ENCODE results near the gene CLPSL1. TPM values are rescaled to one million over a fixed set of nuclear protein-coding genes. Genes with fewer than 3 reads are reported as not detected.
"Not testable (repeated sequence)": the region's sequence is repeated elsewhere in the genome, so short reads cannot be mapped to it uniquely, and the experiment has no call there.

CLPSL1 gene
- not detected for total RNA-seq

DNA sequence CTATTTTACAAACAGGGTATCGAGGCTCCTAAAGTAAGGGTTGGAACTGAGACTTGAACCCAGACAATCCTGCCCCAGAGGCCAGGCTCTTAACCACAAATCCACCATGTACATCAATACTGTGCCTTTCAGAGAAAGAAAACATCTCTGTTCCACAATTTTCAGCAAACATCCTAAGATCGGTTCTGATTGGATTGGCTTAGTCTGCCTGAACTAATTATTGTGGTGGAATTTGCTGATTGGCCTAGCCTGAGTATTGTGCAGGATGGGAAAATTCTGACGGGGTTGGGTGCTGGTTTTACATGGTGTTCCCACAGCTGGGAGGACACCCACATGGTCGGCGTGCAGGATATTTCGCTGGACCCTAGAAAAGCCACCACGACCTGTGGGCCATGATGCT is at the start of gene CLPSL1:
CLPSL1 (plus strand) TSS at position 301 of the 400 bp plus-strand sequence; CDS start at position 393, 92 bp downstream.
- no peak within 1 kb of the TSS for H3K27ac ChIP-seq
- no peak for DNase-seq
- no peak within 1 kb of the TSS for H3K4me3 ChIP-seq
- no peak for TF ChIP-seq POLR2A (IDR thresholded peaks at IDR 0.05)
- TF ChIP-seq CTCF (IDR thresholded peaks at IDR 0.05) = no peak
- no peaks in the 10 kb centered on the region for H3K9me3 ChIP-seq
- no peaks in the 10 kb centered on the region for H3K36me3 ChIP-seq
- H3K4me1 ChIP-seq = peaks cover 0 to 7% (median 0%) of the 10 kb centered on the region in 4 donors
- peaks cover 0 to 11% of the 10 kb centered on the region in 2 donors for H3K27me3 ChIP-seq

GRCh38 chr6:35731414-35731735 is 49.4 kb upstream of the CLPSL1 start:
- Histone ChIP-seq H3K36me3 (no peaks in the 10 kb centered on the region), H3K4me1 (peaks cover 38 to 65% (median 59%) of the 10 kb centered on the region in 4 donors), H3K4me3 (peak overlapping the region; percentile 62 to 86 (median 68)), H3K9me3 (no peaks in the 10 kb centered on the region), H3K27me3 (no peaks in the 10 kb centered on the region), H3K27ac (peak overlapping the region; percentile 100)
- TF ChIP-seq CTCF (IDR thresholded peaks at IDR 0.05) (no peak), POLR2A (IDR thresholded peaks at IDR 0.05) (peak in 1 of 2 donors; percentile 72)
- DNase-seq = peak; percentile 94 to 100 (median 100)

DNA sequence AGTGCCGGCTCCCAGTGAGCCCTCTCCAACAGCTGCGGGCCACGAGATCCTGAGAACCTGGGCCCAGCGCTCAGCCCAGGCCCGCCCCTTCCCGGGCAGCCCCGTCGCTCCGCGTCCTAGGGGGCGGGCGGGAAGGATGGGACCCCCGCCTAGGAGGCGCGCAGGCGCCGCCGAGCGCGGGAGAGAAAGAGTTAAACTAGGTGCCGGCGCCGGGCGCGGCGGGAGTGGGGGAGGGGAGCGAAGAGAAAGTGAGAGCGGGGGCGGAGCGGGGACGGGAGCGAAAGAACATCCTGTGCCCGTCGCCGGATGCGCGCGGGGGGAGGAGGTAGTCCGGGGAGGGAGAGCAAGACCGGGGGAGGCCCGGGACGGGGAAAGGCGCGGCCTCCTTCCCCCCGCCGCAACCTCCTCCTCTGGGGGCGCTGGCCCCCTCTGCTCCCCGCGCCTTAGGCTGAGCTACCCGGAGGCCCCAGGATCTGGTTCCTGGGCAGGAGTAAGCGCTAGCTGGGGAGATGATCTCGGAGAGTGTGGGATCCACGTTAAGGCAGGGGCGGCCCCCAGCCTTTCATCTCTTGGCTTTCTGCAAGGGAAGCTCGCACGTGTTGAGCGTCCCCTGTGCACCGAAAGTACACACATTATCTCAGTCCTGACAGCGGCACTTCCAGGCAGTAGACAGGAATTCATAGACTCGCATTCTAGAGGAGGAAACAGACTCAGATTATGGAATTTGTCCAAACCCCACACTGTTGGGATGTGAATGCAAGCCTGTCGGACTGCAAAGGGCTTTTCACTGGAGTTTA is 48.9 kb upstream of the CLPSL1 start:
- Histone ChIP-seq H3K4me3 (peak overlapping the region; percentile 62 to 86 (median 68)), H3K36me3 (no peaks in the 10 kb centered on the region), H3K4me1 (peaks cover 34 to 60% (median 54%) of the 10 kb centered on the region in 4 donors), H3K27ac (peak overlapping the region; percentile 100), H3K27me3 (no peaks in the 10 kb centered on the region), H3K9me3 (no peaks in the 10 kb centered on the region)
- DNase-seq = peak; percentile 99
- TF ChIP-seq POLR2A (IDR thresholded peaks at IDR 0.05) (peak in 1 of 2 donors; percentile 79), CTCF (IDR thresholded peaks at IDR 0.05) (peak in 3 of 6 experiments; percentile 10 to 30 (median 19))

DNA sequence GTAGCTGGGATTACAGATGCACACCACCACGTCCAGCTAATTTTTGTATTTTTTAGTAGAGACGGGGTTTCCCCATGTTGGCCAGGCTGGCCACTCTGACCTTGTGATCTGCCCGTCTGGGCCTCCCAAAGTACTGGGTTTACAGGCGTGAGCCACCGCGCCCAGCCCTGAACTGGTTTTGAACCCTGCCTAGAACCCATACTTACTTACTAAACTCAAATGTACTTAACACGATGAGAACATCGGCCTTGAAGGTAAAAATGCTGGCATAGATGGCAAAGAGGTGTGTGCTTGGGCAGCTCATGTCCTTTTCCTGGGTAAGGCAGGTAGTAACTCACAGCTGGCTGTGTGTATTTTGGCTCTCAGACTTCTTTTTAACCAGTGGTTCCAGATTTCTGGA is 47.2 kb upstream of the CLPSL1 start:
- peaks cover 26 to 54% (median 45%) of the 10 kb centered on the region in 4 donors for H3K4me1 ChIP-seq
- H3K4me3 ChIP-seq = no peak overlapping the region
- no peaks in the 10 kb centered on the region for H3K27me3 ChIP-seq
- TF ChIP-seq CTCF (IDR thresholded peaks at IDR 0.05) (no peak), POLR2A (IDR thresholded peaks at IDR 0.05) (no peak)
- DNase-seq = no peak
- no peaks in the 10 kb centered on the region for H3K9me3 ChIP-seq
- H3K27ac ChIP-seq = peak overlapping the region; percentile 100
- no peaks in the 10 kb centered on the region for H3K36me3 ChIP-seq

GRCh38 chr6:35734319-35734718 is 46.5 kb upstream of the CLPSL1 start:
- not testable (repeated sequence) for H3K27me3 ChIP-seq
- Histone ChIP-seq H3K4me1 (peaks cover 21 to 47% (median 38%) of the 10 kb centered on the region in 4 donors), H3K27ac (peak overlapping the region in 2 of 4 donors; percentile 100)

DNA sequence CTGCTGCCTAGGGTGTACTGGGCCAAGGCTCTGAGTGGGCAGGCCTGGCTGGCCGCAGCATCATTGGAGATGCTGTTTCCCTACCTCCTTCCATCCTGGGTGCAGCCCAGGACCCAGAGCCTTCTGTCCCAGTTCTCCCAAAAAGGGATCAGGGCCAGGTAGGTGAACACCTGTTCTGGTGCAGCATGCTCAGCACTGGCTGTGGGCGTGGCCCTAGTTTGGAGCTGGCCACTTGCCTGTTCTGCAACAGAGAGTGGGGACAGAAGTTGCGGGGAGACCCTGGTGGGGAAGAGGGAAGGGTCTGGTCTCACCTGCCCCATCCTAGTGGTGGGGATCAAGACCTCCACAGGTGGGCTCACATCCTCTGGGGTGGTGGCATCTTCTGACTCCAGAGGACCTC is 45.4 kb upstream of the CLPSL1 start:
- H3K4me3 ChIP-seq = no peak overlapping the region
- no peak for DNase-seq
- peak overlapping the region in 1 of 4 donors; percentile 100 for H3K27ac ChIP-seq
- TF ChIP-seq POLR2A (IDR thresholded peaks at IDR 0.05) (no peak), CTCF (IDR thresholded peaks at IDR 0.05) (no peak)
- peaks cover 18 to 40% (median 27%) of the 10 kb centered on the region in 4 donors for H3K4me1 ChIP-seq
- no peaks in the 10 kb centered on the region for H3K9me3 ChIP-seq
- H3K36me3 ChIP-seq = no peaks in the 10 kb centered on the region
- no peaks in the 10 kb centered on the region for H3K27me3 ChIP-seq

More at GRCh38 chr6:35734319-35734718, 46.5 kb upstream of the CLPSL1 start:
- not testable (repeated sequence) for H3K4me3 ChIP-seq, H3K9me3 ChIP-seq, H3K36me3 ChIP-seq, DNase-seq
